ENCODE results near the gene SIGLEC5. TPM values are rescaled to one million over a fixed set of nuclear protein-coding genes. Genes with fewer than 3 reads are reported as not detected.
A peak's percentile ranks its signal among the peaks of the same experiment; 100 is the strongest.

Gene SIGLEC5
- total and polyA plus RNA-seq, 2 of the 13 experiments (the other 11 are each of a cell fraction or from before 2014, with no cell fraction given), result not detected

DNA sequence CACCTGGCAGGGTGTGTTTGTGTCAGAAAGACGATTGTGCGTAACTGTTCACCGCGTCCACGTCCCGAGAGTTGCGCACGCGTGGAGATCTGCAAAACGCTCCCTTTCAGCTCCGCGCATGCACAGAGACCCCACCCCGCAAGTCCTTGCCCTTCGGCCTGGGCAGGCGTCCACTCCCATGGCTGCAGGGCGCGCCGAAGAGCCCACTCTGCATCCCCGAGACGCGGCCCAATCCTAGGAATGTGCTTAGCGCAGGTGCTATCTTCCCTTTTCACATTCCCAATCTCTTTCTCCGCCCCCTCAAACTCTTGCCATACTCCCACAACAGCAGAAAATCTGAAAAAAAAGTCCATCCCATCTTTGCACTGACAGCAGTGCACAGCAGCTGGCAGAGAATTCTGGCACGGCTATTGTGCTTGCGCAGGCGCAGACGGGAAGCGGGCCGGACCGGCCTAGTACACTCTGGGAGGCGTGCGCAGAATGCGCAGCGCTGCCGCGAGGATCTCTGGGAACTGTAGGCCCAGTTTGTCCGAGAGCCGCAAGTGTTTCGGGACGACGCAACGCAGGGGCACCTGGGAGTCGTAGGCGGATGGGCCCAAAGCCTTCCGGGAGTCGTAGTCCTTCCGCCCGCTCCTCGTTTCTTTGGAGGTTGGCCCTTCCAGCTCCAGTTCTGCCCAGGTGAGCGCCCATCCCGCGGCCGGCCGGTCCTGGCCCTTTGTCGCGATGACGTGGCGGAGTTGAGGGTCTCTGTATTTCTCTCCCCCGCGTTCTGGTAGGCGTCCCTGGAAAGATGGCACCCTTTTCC, 36.0 kb downstream of the SIGLEC5 start (continued):
- TF ChIP-seq NFYB (CRISPR knock-in tag; IDR thresholded peaks at IDR 0.05) (peak; percentile 13; the same call in 1 of the 2 replicates), CEBPB (IDR thresholded peaks at IDR 0.05; ENCODE audit: borderline replicate concordance, low read depth, low read length) (no peak), ISL2 (CRISPR knock-in tag; IDR thresholded peaks at IDR 0.05) (no peak), ZNF780A (CRISPR knock-in tag; IDR thresholded peaks at IDR 0.05) (no peak), RARA (CRISPR knock-in tag; IDR thresholded peaks at IDR 0.05) (no peak), KLF9 (CRISPR knock-in tag; IDR thresholded peaks at IDR 0.05; ENCODE audit: low read depth) (no peak), ZNF607 (CRISPR knock-in tag; IDR thresholded peaks at IDR 0.05; ENCODE audit: borderline replicate concordance) (no peak), ZNF558 (CRISPR knock-in tag; IDR thresholded peaks at IDR 0.05; ENCODE audit: borderline replicate concordance) (0 out of 2 replicates have a peak, but pooled peaks have one; percentile 46), HCFC1 (IDR thresholded peaks at IDR 0.05; ENCODE audit: low read depth, low read length) (peak; percentile 92), ZFY (CRISPR knock-in tag; IDR thresholded peaks at IDR 0.05) (peak; percentile 89), AGO1 (IDR thresholded peaks at IDR 0.05; ENCODE audit: low read depth, low read length, poor library complexity, severe bottlenecking) (peak; percentile 69), CREM (IDR thresholded peaks at IDR 0.05) (peak; percentile 97), CREM (CRISPR knock-in tag; IDR thresholded peaks at IDR 0.05) (no peak), SPEN (CRISPR knock-in tag; IDR thresholded peaks at IDR 0.05; ENCODE audit: low read depth) (peak; percentile 54), ZFX (CRISPR knock-in tag; IDR thresholded peaks at IDR 0.05; ENCODE audit: low read depth) (peak; percentile 85), ATF1 (CRISPR knock-in tag; IDR thresholded peaks at IDR 0.05) (no peak), FOXO1 (CRISPR knock-in tag; IDR thresholded peaks at IDR 0.05) (no peak)
- TF ChIP-seq, protein P1, sequence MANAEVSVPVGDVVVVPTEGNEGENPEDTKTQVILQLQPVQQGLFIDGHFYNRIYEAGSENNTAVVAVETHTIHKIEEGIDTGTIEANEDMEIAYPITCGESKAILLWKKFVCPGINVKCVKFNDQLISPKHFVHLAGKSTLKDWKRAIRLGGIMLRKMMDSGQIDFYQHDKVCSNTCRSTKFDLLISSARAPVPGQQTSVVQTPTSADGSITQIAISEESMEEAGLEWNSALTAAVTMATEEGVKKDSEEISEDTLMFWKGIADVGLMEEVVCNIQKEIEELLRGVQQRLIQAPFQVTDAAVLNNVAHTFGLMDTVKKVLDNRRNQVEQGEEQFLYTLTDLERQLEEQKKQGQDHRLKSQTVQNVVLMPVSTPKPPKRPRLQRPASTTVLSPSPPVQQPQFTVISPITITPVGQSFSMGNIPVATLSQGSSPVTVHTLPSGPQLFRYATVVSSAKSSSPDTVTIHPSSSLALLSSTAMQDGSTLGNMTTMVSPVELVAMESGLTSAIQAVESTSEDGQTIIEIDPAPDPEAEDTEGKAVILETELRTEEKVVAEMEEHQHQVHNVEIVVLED (CRISPR knock-in tag; IDR thresholded peaks at IDR 0.05; ENCODE audit: borderline replicate concordance), result peak; percentile 96
- TF ChIP-seq, protein P2, sequence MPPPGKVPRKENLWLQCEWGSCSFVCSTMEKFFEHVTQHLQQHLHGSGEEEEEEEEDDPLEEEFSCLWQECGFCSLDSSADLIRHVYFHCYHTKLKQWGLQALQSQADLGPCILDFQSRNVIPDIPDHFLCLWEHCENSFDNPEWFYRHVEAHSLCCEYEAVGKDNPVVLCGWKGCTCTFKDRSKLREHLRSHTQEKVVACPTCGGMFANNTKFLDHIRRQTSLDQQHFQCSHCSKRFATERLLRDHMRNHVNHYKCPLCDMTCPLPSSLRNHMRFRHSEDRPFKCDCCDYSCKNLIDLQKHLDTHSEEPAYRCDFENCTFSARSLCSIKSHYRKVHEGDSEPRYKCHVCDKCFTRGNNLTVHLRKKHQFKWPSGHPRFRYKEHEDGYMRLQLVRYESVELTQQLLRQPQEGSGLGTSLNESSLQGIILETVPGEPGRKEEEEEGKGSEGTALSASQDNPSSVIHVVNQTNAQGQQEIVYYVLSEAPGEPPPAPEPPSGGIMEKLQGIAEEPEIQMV (CRISPR knock-in tag; IDR thresholded peaks at IDR 0.05; ENCODE audit: low read depth), result no peak
- TF ChIP-seq, protein P3, sequence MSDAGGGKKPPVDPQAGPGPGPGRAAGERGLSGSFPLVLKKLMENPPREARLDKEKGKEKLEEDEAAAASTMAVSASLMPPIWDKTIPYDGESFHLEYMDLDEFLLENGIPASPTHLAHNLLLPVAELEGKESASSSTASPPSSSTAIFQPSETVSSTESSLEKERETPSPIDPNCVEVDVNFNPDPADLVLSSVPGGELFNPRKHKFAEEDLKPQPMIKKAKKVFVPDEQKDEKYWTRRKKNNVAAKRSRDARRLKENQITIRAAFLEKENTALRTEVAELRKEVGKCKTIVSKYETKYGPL (CRISPR knock-in tag; IDR thresholded peaks at IDR 0.05), result no peak
- TF ChIP-seq, protein P4, sequence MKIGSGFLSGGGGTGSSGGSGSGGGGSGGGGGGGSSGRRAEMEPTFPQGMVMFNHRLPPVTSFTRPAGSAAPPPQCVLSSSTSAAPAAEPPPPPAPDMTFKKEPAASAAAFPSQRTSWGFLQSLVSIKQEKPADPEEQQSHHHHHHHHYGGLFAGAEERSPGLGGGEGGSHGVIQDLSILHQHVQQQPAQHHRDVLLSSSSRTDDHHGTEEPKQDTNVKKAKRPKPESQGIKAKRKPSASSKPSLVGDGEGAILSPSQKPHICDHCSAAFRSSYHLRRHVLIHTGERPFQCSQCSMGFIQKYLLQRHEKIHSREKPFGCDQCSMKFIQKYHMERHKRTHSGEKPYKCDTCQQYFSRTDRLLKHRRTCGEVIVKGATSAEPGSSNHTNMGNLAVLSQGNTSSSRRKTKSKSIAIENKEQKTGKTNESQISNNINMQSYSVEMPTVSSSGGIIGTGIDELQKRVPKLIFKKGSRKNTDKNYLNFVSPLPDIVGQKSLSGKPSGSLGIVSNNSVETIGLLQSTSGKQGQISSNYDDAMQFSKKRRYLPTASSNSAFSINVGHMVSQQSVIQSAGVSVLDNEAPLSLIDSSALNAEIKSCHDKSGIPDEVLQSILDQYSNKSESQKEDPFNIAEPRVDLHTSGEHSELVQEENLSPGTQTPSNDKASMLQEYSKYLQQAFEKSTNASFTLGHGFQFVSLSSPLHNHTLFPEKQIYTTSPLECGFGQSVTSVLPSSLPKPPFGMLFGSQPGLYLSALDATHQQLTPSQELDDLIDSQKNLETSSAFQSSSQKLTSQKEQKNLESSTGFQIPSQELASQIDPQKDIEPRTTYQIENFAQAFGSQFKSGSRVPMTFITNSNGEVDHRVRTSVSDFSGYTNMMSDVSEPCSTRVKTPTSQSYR (CRISPR knock-in tag; IDR thresholded peaks at IDR 0.05; ENCODE audit: borderline replicate concordance), result no peak
- TF ChIP-seq, protein P5, sequence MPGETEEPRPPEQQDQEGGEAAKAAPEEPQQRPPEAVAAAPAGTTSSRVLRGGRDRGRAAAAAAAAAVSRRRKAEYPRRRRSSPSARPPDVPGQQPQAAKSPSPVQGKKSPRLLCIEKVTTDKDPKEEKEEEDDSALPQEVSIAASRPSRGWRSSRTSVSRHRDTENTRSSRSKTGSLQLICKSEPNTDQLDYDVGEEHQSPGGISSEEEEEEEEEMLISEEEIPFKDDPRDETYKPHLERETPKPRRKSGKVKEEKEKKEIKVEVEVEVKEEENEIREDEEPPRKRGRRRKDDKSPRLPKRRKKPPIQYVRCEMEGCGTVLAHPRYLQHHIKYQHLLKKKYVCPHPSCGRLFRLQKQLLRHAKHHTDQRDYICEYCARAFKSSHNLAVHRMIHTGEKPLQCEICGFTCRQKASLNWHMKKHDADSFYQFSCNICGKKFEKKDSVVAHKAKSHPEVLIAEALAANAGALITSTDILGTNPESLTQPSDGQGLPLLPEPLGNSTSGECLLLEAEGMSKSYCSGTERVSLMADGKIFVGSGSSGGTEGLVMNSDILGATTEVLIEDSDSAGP (CRISPR knock-in tag; IDR thresholded peaks at IDR 0.05; ENCODE audit: borderline replicate concordance), result peak; percentile 58; the same call in 1 of the 2 replicates
